Pancreas (tissue), 10 donors: ENCODE results near the gene NEUROG3. TPM values are rescaled to one million over a fixed set of nuclear protein-coding genes. Genes with fewer than 3 reads are reported as not detected.

ENCODE experiments used
- ATAC-seq, 4 donors: fragments of 200-7000 bp; cut with Tn5 transposase; one replicate each; pipeline versions ENCODE4 v1.8.0 to v1.9.1; 2020; ENCODE audit warnings: mild to moderate bottlenecking in 4 of 4, moderate library complexity in 4 of 4
- DNase-seq, 6 donors: peaks; one replicate each; pipeline ENCODE4 v3.0.0-alpha.2; 2020
- FAIRE-seq: peaks from 2 replicates; lab custom pipeline; 2012; peaks lifted over from hg19 to GRCh38; lab: Jason Lieb, UNC
- H3K27ac ChIP-seq, 4 donors: fragments of 200-600 bp; sonication (generic); 1 replicate in 3 of 4; 2 replicates in 1 of 4; pipeline versions ENCODE4 v1.5.0 to v1.8.0; 2020
- H3K27me3 ChIP-seq, 4 donors: fragments of 200-600 bp; one replicate each; pipeline ENCODE4 v1.8.0; 2021
- H3K36me3 ChIP-seq, 3 donors: fragments of 200-600 bp; sonication (generic) in 1 of 3; one replicate each; pipeline versions ENCODE4 v1.5.0 to v1.8.0; 2020 to 2021
- H3K4me1 ChIP-seq, 3 donors: fragments of 200-600 bp; one replicate each; pipeline ENCODE4 v1.8.0; 2021
- H3K4me3 ChIP-seq, 4 donors: fragments of 200-600 bp; sonication (generic) in 2 of 4; one replicate each; pipeline versions ENCODE4 v1.5.0 to v1.8.0; 2020 to 2021
- H3K9me3 ChIP-seq, 4 donors: fragments of 200-600 bp; one replicate each; pipeline ENCODE4 v1.8.0; 2021
- WGBS, 2 donors: extraction: QIAGEN DNeasy Blood & Tissue Kit; methylation state at CpG; one replicate each; pipeline ENCODE4 v1.1.7; 2013; 5-methylcytosine and 5-hydroxymethylcytosine counted together
- intact Hi-C, 3 donors: fragments of 100-400 bp; cut with DNase I; formaldehyde crosslinking; loops; one replicate each; pipeline versions ENCODE4 v1.11.1 to v1.14.2; 2022
- polyA plus RNA-seq, 2 donors: library from polyadenylated mRNA; stranded (reverse); fragments of 200-250 nt; gene quantifications; one replicate each; pipeline ENCODE4 v1.2.3, GENCODE V29; 2013
- total RNA-seq, 6 donors: library from RNA; stranded (reverse); fragmentation: NEBNext Ultra II Directional in 4 of 6; extraction: Animal tissue kit (Norgen Biotek cat#: 25700) in 4 of 6; gene quantifications; one replicate each; pipeline versions ENCODE4 v1.2.1 to v1.2.4, GENCODE V29; 2021 to 2023
- TF ChIP-seq, protein P1 (sequence below), 4 donors: fragments of 200-600 bp; sonication (generic) in 3 of 4; IDR thresholded peaks; one replicate each; pipeline versions ENCODE4 v1.5.0 to v1.8.0; 2021; ENCODE audit warnings: antibody characterized with exemption in 4 of 4
- donor health status: healthy with polysubstance abuse.
- donor health status: DM: no; HTN: no; CAD: no; lungs with moderate emphysema.
- donor health status: DM: no; HTN: no; CAD: no.
- donor health status: control.
- donor health status: control.
- donor health status: Bipolar disorder and iron deficiency.
- donor health status: DM: yes; HTN: yes; CAD: no.
- donor health status: DM: no; HTN: no; CAD: no.
- donor health status: DM: no; HTN: no; CAD: no.
- donor health status: DM: yes; HTN: yes; CAD: no.

The NEUROG3 gene
- total and polyA plus RNA-seq, 8 donors = 0.20 TPM; not detected in 7

- TF ChIP-seq, protein P1, sequence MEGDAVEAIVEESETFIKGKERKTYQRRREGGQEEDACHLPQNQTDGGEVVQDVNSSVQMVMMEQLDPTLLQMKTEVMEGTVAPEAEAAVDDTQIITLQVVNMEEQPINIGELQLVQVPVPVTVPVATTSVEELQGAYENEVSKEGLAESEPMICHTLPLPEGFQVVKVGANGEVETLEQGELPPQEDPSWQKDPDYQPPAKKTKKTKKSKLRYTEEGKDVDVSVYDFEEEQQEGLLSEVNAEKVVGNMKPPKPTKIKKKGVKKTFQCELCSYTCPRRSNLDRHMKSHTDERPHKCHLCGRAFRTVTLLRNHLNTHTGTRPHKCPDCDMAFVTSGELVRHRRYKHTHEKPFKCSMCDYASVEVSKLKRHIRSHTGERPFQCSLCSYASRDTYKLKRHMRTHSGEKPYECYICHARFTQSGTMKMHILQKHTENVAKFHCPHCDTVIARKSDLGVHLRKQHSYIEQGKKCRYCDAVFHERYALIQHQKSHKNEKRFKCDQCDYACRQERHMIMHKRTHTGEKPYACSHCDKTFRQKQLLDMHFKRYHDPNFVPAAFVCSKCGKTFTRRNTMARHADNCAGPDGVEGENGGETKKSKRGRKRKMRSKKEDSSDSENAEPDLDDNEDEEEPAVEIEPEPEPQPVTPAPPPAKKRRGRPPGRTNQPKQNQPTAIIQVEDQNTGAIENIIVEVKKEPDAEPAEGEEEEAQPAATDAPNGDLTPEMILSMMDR (IDR thresholded peaks at IDR 0.05) = no peak
- Histone ChIP-seq H3K4me3 (no peak overlapping the region), H3K27ac (no peak overlapping the region), H3K9me3 (peaks cover 0 to 3% (median 0%) of the 10 kb centered on the region in 4 donors), H3K4me1 (no peaks in the 10 kb centered on the region), H3K36me3 (no peaks in the 10 kb centered on the region), H3K27me3 (no peaks in the 10 kb centered on the region)
- intact Hi-C loops = no loop called here
- no peak for FAIRE-seq
- no peak for DNase-seq
- 88 to 91% methylated on average over 1 of the region's 1 CpG for WGBS, 2 donors
- no peak for ATAC-seq
Measured at GRCh38 chr10:69614130-69614529, 40.9 kb upstream of the NEUROG3 start.

GRCh38 chr10:69612760-69613159 lies 39.5 kb upstream of the NEUROG3 start:
- Histone ChIP-seq H3K36me3 (no peaks in the 10 kb centered on the region), H3K4me1 (no peaks in the 10 kb centered on the region), H3K27me3 (no peaks in the 10 kb centered on the region), H3K4me3 (no peak overlapping the region), H3K9me3 (peaks cover 0 to 4% (median 0%) of the 10 kb centered on the region in 4 donors), H3K27ac (no peak overlapping the region)
- no peak for FAIRE-seq
- no peak for ATAC-seq
- TF ChIP-seq, protein P1 (IDR thresholded peaks at IDR 0.05) = no peak
- DNase-seq = no peak
- intact Hi-C loops = no loop called here

DNA sequence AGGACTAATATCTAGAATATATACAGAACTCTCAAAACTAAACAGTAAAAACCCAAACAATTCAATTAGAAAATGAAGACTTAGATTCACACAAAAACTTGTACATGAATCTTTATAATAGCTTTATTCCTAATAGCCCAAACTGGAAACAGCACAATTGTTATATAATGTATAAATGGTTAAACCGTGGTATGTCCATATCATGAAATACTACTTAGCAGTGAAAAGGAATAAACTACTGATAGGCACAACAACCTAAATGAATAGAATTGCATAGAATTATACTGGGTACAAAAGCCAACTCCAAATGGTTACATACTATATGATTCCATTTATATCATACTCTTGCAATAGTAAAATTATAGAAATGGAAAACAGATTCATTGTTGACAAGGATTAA lies 35.9 kb upstream of the NEUROG3 start:
- Histone ChIP-seq H3K27ac (no peak overlapping the region), H3K4me3 (no peak overlapping the region), H3K4me1 (no peaks in the 10 kb centered on the region), H3K36me3 (no peaks in the 10 kb centered on the region), H3K9me3 (peaks cover 0 to 4% (median 0%) of the 10 kb centered on the region in 4 donors), H3K27me3 (peaks cover 0 to 3% (median 0%) of the 10 kb centered on the region in 4 donors)
- ATAC-seq (no peak), DNase-seq (no peak), FAIRE-seq (no peak)
- TF ChIP-seq, protein P1 (IDR thresholded peaks at IDR 0.05) = no peak
- intact Hi-C loops = no loop called here
- 83 to 86% methylated on average over 1 of the region's 1 CpG for WGBS, 2 donors

DNA sequence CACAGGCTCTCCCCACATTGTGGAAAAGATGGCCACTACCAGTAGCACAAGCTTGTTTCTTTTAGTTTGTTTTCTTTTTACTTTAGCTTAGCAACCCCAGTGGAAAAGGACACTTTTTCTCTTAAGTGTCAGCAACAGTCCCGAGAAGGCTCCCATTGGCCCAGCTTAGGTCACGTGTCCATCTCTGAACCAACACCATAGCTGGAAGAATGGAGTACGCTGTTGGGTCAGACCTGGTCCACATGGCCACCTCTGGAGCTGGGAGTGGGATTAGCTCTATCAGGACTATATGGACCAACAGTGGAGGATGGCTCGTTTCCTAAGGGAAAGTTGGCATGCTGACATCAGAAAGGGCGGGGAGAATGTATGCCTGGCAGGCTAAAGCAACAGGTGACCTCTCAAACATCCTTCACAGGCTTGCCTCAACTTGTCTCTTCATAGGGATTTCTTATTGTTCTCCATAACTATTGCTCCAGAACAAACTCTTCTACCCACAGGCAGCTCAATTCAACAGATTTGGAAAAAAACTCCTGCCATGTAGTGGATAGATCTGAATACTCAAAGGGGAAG lies 27.6 kb upstream of the NEUROG3 start:
- ATAC-seq = no peak
- Histone ChIP-seq H3K27ac (no peak overlapping the region), H3K4me3 (no peak overlapping the region), H3K36me3 (no peaks in the 10 kb centered on the region), H3K9me3 (no peaks in the 10 kb centered on the region), H3K4me1 (no peaks in the 10 kb centered on the region), H3K27me3 (peaks cover 0 to 5% (median 0%) of the 10 kb centered on the region in 4 donors)
- FAIRE-seq = no peak
- no peak for DNase-seq
- TF ChIP-seq, protein P1 (IDR thresholded peaks at IDR 0.05) = no peak
- WGBS, 2 donors = 49 to 63% methylated on average over 5 of the region's 5 CpGs
- intact Hi-C loops = no loop called here

GRCh38 chr10:69588358-69588757 lies 15.1 kb upstream of the NEUROG3 start:
- TF ChIP-seq, protein P1 (IDR thresholded peaks at IDR 0.05) = no peak
- no peak for DNase-seq
- Histone ChIP-seq H3K27me3 (no peaks in the 10 kb centered on the region), H3K27ac (no peak overlapping the region), H3K4me3 (no peak overlapping the region), H3K9me3 (no peaks in the 10 kb centered on the region), H3K36me3 (no peaks in the 10 kb centered on the region), H3K4me1 (no peaks in the 10 kb centered on the region)
- WGBS, 2 donors = 25 to 34% methylated on average over 3 of the region's 3 CpGs
- intact Hi-C loops = no loop called here
- ATAC-seq = no peak
- FAIRE-seq = no peak
